Esophagus (tissue), 2 donors: ENCODE measurements around the gene RNASEL. TPM values are rescaled to one million over a fixed set of nuclear protein-coding genes. Genes with fewer than 3 reads are reported as not detected.
A peak's percentile ranks its signal among the peaks of the same experiment; 100 is the strongest.

Experiments
- H3K27ac ChIP-seq, 2 donors: one replicate each; pipeline ENCODE4 v1.5.1; 2013; ENCODE audit warnings: low read depth in 2 of 2, mild to moderate bottlenecking in 2 of 2, inconsistent platforms in 1 of 2, low read length in 1 of 2, moderate library complexity in 1 of 2
- H3K27me3 ChIP-seq, 2 donors: one replicate each; pipeline ENCODE4 v1.6.1; 2013; ENCODE audit warnings: low read length in 2 of 2, control low read depth in 1 of 2, mild to moderate bottlenecking in 1 of 2; ENCODE audit not compliant: insufficient read depth in 2 of 2, control insufficient read depth in 1 of 2
- H3K36me3 ChIP-seq, 2 donors: one replicate each; pipeline ENCODE4 v1.6.1; 2013; ENCODE audit warnings: low read length in 1 of 2; ENCODE audit not compliant: control insufficient read depth in 2 of 2, insufficient read depth in 2 of 2
- H3K4me1 ChIP-seq, 2 donors: one replicate each; pipeline ENCODE4 v1.6.1; 2013; ENCODE audit warnings: low read length in 1 of 2; ENCODE audit not compliant: control insufficient read depth in 2 of 2, insufficient read depth in 2 of 2
- H3K4me3 ChIP-seq, 2 donors: one replicate each; pipeline ENCODE4 v1.5.1; 2013; ENCODE audit warnings: low read length in 2 of 2, mild to moderate bottlenecking in 2 of 2, low read depth in 1 of 2, moderate library complexity in 1 of 2
- H3K9me3 ChIP-seq, 2 donors: one replicate each; pipeline ENCODE4 v1.6.1; 2013; ENCODE audit warnings: mild to moderate bottlenecking in 2 of 2, low read depth in 1 of 2, low read length in 1 of 2, moderate library complexity in 1 of 2; ENCODE audit not compliant: control insufficient read depth in 2 of 2, insufficient read depth in 1 of 2
- WGBS, 2 donors: extraction: QIAGEN DNeasy Blood & Tissue Kit; methylation state at CpG; one replicate each; pipeline ENCODE4 v1.1.7; 2013; 5-methylcytosine and 5-hydroxymethylcytosine counted together
- polyA plus RNA-seq, 2 donors: library from polyadenylated mRNA; stranded (reverse); fragments of 200-250 nt; gene quantifications; one replicate each; pipeline ENCODE4 v1.2.3, GENCODE V29; 2013
- donor health status: healthy with polysubstance abuse.
- donor health status: Bipolar disorder and iron deficiency.

RNASEL gene
- polyA plus RNA-seq, 2 donors: 3.8 to 5.8 TPM

- Histone ChIP-seq H3K36me3 (no peaks in the 10 kb centered on the region), H3K9me3 (no peaks in the 10 kb centered on the region), H3K27ac (no peak overlapping the region), H3K27me3 (no peaks in the 10 kb centered on the region), H3K4me3 (no peak overlapping the region), H3K4me1 (peaks cover 2 to 8% of the 10 kb centered on the region in 2 donors)
- 56 to 63% methylated on average over 6 of the region's 6 CpGs for WGBS, 2 donors
Observed at GRCh38 chr1:182622901-182623528, 34.0 kb upstream of the RNASEL start.

GRCh38 chr1:182621906-182622305 lies 32.9 kb upstream of the RNASEL start:
- no peak overlapping the region for H3K27ac ChIP-seq
- no peaks in the 10 kb centered on the region for H3K27me3 ChIP-seq
- 92 to 94% methylated on average over 2 of the region's 2 CpGs for WGBS, 2 donors

GRCh38 chr1:182620924-182621585 lies 32.0 kb upstream of the RNASEL start:
- H3K27ac ChIP-seq: no peak overlapping the region
- no peak overlapping the region for H3K4me3 ChIP-seq
- no peaks in the 10 kb centered on the region for H3K27me3 ChIP-seq
- no peaks in the 10 kb centered on the region for H3K36me3 ChIP-seq
- H3K4me1 ChIP-seq: peaks cover 0 to 5% of the 10 kb centered on the region in 2 donors
- no peaks in the 10 kb centered on the region for H3K9me3 ChIP-seq

More at GRCh38 chr1:182621906-182622305, 32.9 kb upstream of the RNASEL start:
- Histone ChIP-seq H3K36me3 (no peaks in the 10 kb centered on the region), H3K4me3 (no peak overlapping the region), H3K9me3 (no peaks in the 10 kb centered on the region), H3K4me1 (peaks cover 1 to 8% of the 10 kb centered on the region in 2 donors)

- Histone ChIP-seq H3K27me3 (no peaks in the 10 kb centered on the region), H3K36me3 (no peaks in the 10 kb centered on the region), H3K9me3 (no peaks in the 10 kb centered on the region), H3K27ac (no peak overlapping the region), H3K4me3 (no peak overlapping the region), H3K4me1 (peaks cover 0 to 2% of the 10 kb centered on the region in 2 donors)
- 58% methylated on average over 6 of the region's 6 CpGs for WGBS, 2 donors
Observed at GRCh38 chr1:182617734-182618351, 28.8 kb upstream of the RNASEL start.

- no peak overlapping the region for H3K27ac ChIP-seq
- H3K9me3 ChIP-seq: no peaks in the 10 kb centered on the region
- no peak overlapping the region for H3K4me3 ChIP-seq
- 62 to 72% methylated on average over 4 of the region's 4 CpGs for WGBS, 2 donors
- no peaks in the 10 kb centered on the region for H3K36me3 ChIP-seq
- no peaks in the 10 kb centered on the region for H3K27me3 ChIP-seq
- peaks cover 0 to 2% of the 10 kb centered on the region in 2 donors for H3K4me1 ChIP-seq
Observed at GRCh38 chr1:182617014-182617429, 28.0 kb upstream of the RNASEL start.

- H3K27ac ChIP-seq: peak overlapping the region in 1 of 2 donors; percentile 50
- no peaks in the 10 kb centered on the region for H3K27me3 ChIP-seq
- peaks cover 0 to 2% of the 10 kb centered on the region in 2 donors for H3K4me1 ChIP-seq
- WGBS, 2 donors: 6 to 7% methylated on average over 17 of the region's 17 CpGs
- no peak overlapping the region for H3K4me3 ChIP-seq
- no peaks in the 10 kb centered on the region for H3K36me3 ChIP-seq
- no peaks in the 10 kb centered on the region for H3K9me3 ChIP-seq
Observed at GRCh38 chr1:182616130-182617013, 27.3 kb upstream of the RNASEL start.

GRCh38 chr1:182615468-182616129 lies 26.5 kb upstream of the RNASEL start:
- H3K9me3 ChIP-seq: no peaks in the 10 kb centered on the region
- WGBS, 2 donors: 12 to 27% methylated on average over 11 of the region's 11 CpGs
- peaks cover 0 to 2% of the 10 kb centered on the region in 2 donors for H3K4me1 ChIP-seq
- H3K36me3 ChIP-seq: no peaks in the 10 kb centered on the region
- peak overlapping the region; percentile 79 to 91 for H3K27ac ChIP-seq
- peak overlapping the region; percentile 38 to 43 for H3K4me3 ChIP-seq
- no peaks in the 10 kb centered on the region for H3K27me3 ChIP-seq

GRCh38 chr1:182614796-182615454 lies 25.9 kb upstream of the RNASEL start:
- Histone ChIP-seq H3K4me3 (peak overlapping the region; percentile 38 to 43), H3K36me3 (no peaks in the 10 kb centered on the region), H3K27ac (peak overlapping the region; percentile 79 to 91), H3K27me3 (no peaks in the 10 kb centered on the region), H3K4me1 (peaks cover 0 to 2% of the 10 kb centered on the region in 2 donors), H3K9me3 (no peaks in the 10 kb centered on the region)
- WGBS, 2 donors: 1 to 8% methylated on average over 54 to 56 of the region's 56 CpGs
